NCI-H510A treated with DMSO at 0.1 percent for 48 hours (cell line): ENCODE measurements around the gene DMD.
"Not testable (repeated sequence)": the region's sequence is repeated elsewhere in the genome, so short reads cannot be mapped to it uniquely, and the experiment has no call there.

Source experiments
- DNase-seq: peaks from one replicate; lab custom pipeline; 2025; lab: John Stamatoyannopoulos, UW

Gene DMD

DNA sequence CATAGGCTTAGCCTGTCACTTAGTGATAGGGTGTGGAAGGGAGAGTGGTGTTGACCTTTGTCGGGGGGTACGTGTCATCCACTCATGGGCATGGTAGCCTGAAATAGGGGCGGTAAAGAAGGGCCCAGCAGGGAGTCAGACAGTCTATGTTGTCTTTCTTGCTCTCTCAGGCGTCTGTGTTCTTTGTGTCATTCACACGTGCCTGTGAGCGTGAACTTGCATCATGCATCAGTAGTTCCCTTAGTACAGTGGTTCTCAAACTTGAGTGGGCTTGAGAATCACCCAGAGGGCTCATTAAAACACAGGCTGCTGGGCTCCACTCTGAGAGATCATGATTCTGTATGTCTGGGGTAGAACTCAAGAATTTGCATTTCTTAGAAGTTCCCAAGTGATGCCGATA lies 1688.6 kb downstream of the DMD start:
- no peak for DNase-seq

DNA sequence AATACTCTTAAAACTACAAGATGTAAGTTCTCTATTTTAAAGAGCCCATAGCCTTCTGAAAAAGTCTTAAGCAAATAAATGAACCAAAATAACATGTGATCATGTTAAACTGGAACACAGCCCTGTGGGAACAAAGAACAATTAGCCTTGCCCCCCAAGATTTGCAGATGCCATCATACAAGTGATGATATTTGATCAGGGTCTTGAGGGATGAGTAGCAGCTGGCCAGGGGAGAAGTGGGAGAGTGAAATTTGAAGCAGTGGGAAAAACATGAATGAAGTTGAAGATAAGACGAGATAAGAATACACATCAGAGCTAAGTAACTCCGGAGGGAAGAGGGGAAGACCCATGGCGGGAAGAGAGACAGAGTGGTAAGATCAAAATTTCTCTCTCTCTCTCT lies 1689.4 kb downstream of the DMD start:
- DNase-seq: no peak

DNA sequence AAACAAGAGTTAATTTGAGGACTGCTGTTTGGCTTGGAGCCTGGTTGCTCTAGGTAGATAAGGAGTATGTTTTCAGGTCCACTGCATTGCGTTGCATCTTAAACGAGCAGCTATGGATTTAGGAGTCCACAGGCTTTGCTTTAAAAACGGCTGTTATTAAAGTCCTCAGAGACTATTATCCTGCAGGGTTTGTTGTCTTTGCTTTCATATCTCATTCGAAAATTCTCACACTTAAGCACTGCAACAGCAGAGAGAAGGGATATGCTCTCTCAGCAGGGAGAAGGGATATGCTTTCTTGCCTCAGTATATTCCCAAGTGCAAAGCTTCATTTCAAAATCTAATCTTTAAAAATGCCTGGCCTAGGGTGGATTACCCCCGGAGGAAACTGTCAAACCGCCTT lies 1694.8 kb downstream of the DMD start:
- no peak for DNase-seq

DNA sequence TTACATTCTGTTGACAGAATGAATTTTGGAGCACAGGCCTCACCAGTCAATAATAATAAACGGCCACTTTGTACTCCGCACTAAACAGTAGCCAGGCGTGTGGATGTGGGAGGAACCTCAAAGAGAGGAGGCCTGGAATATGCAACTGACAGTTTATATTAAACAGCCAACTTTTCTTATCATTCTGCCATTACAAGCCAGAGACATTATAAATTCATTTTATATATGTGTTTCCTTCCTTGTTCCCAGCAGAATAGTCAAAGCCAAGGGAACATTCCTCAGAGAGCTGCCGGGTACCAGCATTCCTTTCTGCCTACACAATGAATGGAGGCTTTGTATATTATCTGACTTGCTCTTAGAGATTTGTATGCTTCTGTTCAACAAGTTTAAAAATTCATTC lies 1703.0 kb downstream of the DMD start:
- DNase-seq: no peak

DNA sequence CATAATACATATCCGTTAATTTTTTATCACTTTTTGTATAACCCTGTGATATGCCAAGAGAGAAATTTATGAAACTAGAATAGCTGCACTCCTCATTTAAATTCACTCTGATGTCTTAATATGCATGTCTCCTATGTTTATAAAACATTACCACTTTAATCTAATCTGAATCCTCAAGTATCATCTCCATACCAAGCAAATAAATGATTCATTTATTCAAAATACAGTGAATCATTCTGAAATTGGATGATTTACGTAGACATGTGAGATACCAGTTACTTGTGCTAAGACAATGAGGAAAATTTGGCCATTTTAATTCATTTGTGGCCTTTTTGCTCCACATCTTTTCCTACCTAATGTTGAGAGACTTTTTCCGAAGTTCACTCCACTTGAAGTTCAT lies 1704.4 kb downstream of the DMD start:
- no peak for DNase-seq

DNA sequence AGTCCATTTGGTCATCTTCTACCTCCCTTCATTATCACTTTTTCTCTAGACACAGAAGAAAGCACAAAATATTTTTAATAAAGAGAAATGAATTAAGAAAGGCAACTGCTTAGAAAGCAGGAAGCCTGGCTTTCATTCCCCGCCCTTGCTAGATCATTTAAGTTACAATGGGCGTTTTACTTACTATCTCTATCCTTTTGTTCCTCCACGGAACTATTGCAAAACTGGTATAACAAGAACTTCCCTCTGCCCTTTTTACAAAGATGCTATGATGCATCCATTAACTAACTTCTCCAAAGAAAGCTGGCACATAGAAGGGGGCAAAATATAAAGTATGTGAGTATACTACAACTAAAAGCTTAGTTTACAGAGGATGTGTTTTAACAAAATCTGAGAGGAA lies 1705.0 kb downstream of the DMD start:
- DNase-seq: no peak

DNA sequence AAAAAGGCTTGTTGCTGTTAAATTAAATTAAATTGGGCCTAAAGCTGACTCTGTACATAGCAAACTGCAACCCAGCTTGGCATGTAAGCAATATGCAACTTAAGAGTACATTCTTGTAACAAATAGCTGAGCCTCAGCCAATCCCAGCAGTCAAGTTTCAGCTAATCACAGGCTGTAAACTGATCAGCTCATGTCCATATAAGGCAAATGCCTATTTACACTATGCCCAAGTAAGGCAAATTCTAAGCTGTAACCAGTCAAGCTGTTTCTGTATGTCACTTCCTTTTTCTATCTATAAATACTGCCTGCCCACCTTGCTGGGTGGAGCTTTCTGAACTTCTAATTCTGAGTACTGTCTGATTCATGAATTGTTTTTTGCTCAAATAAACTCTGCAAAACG lies 1710.4 kb downstream of the DMD start:
- DNase-seq: no peak

DNA sequence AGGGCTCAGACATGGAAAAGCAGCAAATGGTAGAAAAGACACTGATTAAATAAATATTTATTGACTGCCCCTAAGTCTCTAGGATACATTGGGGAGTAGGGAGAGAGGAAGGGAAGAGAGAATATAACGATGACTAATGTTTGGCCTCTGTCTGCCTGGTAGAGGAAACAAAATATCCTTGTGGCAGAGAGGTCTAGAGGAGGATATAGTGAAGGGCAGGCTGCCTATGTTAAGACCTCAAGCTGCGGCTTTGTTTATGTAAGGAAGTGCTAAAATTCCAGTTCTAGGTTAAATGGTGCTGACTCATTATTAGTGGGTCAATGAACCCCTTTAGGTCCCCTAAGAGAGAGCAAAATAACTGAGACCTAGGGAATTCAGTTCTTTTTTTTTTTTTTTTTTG lies 1712.2 kb downstream of the DMD start:
- no peak for DNase-seq

DNA sequence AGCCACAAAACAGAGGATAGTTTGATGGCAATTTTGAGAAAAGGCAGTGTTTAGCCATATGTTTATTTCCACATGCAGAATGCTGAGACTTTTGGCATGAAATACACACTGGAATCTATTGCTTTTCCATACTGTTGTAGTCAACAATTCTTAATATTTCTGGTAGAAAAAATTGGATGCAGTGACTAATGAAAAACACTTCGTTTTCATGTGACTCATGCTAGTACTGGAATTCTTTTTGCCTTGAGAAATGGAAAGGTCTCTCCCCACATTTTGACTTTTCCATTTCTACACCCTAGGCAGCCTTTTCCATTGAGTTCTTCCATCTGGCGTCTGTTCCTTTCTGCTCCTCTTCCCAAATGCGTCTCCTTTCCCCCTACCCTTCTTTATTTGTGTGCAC lies 1714.3 kb downstream of the DMD start:
- no peak for DNase-seq

DNA sequence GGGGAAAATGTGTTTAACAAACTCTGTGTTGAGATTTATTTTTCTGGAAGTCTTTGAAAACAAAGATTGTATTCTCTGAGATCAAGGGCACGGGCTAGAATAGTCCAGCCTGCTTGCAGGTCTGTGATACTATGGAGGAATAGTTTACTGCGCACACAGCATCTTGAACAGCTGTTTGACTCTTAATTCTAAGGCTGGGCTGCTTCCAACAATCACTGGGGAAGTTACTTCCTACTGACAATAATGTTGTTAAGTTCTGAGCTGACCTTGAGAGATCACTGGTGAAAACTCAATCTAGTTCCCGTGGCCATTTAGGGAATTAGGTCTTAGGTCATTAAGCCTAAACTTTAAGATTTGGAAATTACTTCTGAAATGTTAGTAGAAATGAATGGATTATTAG lies 1723.4 kb downstream of the DMD start:
- DNase-seq: no peak

DNA sequence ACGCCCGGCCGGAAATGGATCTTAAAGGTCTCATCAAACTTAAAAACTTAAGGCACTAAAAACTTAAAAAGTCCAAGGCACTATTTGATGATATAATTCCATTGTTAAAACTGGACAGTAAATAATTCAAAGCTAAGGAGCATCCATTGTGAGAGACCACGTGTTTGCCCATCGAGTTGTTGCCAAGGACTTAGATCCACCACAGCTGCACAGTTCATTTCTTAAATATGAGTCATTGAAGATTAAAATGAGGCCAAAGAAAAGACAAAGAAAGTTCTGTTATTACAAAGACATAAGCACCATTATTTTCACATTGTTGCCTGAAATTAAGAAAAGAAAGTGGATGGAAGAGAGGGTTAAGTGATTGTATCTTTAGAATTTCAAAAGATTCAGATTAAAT lies 1728.0 kb downstream of the DMD start:
- DNase-seq: no peak

DNA sequence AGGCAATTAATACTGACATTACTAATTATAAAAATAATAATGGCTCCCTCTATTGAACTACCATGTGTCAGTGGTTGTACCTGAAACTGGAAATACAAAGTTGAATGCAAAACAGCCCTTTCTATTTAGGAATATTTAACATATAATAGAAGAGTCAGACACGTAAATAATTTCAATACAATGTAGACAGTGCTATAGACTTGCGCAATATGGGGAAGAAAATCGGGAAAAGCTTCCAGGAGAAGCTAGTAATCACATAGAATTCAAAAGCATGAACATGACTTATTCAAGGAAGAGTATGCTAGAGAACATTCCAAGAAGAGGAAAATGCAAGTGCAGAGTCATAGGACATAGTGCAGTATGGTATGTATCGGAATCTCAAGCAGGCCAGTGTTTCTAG lies 1730.7 kb downstream of the DMD start:
- DNase-seq: no peak

DNA sequence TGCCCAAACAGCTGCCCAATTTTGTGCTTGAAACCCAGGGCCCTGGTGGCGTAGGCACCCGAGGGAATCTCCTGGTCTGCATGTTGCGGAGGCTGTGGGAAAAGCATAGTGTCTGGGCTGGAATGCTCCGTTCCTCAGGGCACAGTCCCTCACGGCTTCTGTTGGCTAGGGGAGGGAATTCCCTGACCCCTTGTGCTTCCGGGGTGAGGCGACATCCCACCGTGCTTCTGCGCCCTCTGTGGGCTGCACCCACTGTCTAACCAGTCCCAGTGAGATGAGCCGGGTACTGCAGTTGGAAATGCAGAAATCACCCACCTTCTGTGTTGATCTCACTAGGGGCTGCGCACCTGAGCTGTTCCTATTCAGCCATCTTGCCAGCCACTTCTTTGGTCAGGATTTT lies 1740.1 kb downstream of the DMD start:
- no peak for DNase-seq

DNA sequence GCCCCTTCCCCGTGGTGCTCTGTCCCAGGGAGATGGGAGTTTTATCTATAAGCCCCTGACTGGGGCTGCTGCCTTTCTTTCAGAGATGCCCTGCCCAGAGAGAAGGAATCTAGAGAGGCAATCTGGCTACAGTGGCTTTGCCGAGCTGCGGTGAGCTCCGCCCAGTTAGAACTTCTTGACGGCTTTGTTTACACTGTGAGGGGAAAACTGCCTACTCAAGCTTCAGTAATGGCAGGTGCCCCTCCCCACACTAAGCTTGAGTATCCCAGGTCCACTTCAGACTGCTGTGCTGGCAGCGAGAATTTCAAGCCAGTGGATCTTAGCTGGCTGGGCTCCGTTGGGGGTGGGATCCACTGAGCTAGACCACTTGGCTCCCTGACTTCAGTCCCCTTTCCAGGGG lies 1740.6 kb downstream of the DMD start:
- DNase-seq: not testable (repeated sequence)

DNA sequence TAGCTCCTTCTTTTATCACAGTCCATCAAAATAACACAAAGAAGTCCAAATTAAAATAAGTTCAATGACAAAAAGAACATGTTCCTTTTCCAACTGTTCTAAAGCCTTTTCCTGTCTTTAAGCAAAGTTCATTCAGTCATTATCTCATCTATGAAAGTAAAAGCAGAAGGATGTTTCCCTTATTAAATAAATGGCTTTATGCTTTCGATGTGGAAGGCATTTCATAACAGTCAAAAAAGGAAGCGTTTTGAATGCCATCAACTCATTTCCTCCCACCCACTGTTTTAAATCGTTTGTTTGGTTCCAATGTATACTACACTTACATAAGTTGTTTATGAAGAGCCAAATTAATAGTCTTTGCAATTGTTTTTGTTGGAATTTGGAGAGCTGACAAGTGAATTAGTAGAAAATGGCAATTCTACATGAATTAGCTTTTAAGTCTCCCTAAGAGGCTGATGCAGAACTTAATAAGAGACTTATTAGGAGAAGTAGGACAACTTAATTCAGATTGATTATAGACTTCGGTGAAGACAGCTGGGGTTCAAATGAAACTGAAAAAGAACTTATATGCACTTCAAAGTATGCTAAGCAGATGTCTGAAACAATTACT lies 1746.9 kb downstream of the DMD start:
- no peak for DNase-seq

DNA sequence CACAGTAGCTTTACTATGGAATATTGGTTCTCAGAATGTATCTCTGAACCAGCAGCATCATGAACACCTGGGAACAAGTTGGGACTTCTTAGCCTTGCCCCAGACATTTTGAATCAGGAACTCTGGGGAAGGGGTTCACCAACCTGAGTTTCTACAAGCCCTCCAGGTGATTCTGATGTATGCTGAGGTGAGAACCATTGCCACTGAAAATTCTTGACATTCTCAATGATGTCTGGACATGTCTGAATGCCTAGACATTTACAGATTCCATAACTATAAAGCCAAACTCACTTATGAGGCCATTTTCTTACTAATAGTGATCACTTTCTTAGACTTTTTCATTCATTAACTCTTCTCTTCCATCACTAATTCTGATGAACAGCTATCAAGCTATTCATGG lies 1750.1 kb downstream of the DMD start:
- DNase-seq: no peak

DNA sequence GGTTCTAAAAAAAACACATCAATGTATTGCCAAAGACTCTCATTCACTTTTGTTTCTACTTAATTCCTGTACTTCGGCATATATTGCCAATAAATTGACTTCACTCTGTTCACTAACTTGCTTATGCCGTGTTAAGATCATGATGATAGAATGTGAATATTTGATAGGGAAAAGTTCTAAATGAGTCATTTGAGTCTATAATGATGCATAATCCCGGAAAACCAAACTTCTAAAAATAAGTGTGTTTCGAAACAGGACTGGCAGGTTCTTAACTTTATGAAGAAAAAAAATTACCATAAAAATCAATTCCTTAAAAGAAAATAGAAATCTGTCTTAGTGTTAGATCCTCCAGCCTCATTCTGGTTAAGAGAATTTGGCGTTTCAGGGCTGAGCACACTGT lies 1752.0 kb downstream of the DMD start:
- DNase-seq: no peak

DNA sequence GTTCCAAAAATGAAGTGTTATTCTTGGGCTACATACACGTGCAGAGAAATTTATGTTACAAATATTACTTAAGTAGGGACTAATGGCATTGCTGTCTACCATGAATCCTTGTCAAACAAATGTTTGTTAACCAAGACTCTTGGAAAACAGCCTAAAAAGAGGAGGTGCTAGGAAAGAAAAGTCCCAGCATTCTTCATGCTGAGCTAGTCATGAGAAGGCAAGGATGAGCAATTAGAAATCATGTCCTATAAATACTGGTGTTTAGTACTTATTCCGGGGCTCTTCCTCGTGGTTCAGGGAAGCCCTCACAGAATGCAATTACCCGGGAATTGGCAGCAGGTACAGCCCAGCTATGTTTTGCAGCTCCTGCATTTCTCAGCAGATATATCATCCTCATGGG lies 1761.4 kb downstream of the DMD start:
- DNase-seq: no peak

DNA sequence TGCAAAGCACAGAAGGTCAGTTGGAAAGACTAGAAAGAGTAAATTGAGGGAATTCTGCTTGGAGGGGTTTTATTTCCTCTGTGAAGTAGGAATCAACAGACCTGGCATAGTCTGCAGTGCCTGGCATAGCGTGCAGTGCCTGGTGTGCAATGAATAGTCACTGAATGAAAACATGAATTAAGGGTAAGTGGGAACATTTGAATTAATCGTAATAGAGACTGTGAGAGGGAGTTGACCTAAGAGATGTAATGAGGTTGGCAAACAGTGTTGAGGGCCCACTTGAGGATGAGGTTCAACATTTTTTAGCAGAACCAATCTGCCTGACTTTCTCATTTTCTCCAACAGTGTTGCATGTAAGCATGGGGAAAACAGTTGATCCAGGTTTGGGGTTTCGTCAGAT lies 1762.3 kb downstream of the DMD start:
- DNase-seq: peak; percentile 3

DNA sequence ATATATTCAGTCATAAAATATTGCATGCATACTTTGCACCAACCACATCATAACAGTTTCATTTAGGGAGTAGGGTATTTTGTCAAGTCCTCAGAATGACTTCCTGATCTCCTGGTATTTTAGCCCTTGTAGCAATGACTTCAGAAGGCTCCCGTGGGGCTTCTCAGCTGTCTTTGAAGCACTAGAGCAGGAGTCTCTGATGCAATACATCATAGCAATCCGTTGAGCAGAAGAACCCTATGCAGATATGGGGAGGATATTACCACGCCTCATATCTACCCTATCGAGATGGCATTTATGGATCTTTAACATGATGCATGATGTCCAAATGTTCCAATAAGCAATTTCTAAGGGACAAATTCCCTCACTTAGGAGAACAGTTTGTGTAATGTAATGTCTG lies 1765.8 kb downstream of the DMD start:
- DNase-seq: no peak

DNA sequence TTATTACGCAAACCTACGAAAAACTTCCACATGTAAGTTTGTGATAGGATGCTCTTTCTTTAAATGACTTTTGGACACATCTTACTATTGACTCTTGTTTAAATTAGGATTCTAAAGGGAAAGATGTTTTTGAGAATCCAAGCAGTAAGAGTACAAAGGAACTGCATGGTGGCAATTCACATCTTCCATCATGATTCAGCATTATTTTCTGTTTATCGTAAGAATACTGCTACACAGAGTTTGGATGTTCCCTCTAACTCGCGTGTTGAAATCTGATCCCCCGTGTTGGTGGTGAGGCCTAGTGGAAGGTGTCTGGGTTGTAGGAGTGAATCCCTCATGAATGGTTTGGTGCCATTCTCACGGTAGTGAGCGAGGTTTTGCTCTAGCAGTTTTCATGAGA lies 1767.7 kb downstream of the DMD start:
- no peak for DNase-seq

DNA sequence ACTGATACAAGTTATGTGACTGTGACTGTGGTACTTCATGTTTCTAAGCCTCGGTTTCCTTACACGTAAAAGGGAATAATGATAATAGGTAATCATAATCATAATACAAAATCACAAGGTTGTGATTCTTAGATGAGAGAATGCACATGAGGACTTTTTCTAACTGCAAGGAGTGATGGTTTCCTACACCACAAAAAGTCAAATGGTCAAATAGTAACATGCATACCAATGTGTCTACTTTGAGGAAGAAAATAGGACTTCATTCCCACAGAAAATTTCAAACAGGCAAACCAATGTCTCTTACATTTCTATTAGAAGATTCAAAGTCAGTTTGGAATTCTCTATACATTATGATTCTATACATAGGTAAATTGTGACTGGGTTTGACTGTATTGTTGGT lies 1770.8 kb downstream of the DMD start:
- no peak for DNase-seq

DNA sequence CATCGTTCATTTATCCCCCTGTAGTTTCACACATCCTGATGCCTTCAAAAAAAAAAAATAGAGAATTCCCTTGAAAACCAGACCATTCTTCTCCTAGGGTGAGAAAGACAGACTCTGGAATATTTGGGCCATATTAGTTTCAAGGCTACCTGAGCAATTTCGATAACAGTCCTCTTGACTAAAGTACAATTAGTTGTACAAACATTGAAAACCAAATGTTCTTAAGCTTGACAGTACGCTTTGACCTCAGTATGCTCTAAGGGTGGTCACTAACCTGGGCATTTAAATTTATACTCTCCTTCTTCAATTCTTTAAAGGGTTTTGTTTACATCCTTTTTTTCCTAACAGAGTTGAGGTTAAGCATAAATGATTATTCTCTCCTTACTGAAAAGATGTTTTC lies 1774.9 kb downstream of the DMD start:
- no peak for DNase-seq

DNA sequence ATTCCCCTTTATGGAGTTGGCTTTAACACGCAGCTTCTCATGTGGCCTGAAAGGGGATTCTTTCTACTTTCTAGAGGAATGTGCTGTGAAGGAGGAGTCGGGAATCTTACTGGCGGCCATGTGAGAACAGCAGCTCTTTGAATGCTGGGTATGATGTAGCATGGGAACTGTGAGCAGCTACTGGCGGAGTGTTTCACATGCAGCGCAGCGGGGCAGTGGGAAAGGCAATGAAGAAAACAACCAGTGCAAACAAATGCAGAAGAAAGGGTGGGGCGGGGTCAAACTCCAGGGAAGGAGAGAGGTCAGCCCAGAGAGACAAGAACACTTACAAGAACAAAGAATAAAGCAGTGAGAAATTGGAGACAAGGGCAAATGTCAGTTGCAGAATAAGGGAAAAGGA lies 1775.8 kb downstream of the DMD start:
- DNase-seq: no peak

DNA sequence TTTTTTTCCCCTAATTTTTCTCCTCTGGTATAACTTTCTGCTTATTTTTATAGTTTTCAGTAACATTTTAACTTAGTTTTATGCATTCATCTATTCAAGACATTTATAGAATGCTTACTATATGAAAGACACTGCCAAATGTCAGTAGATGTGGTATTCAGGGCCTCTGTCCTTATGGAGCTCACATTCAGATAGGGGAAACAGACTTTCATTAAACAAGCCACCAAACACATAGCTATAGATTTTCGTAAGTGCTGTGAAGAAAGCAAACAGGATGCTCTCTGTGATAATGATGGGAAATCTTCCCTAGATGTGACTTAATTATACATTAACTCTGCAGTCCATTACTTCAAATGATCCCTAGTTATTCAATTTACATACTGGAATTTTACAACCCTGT lies 1777.5 kb downstream of the DMD start:
- no peak for DNase-seq
